ENCODE data around the gene CERS6. TPM values are rescaled to one million over a fixed set of nuclear protein-coding genes. Genes with fewer than 3 reads are reported as not detected.

The CERS6 gene
- total and polyA plus RNA-seq, 3 experiments from 2014 or later, result 3.6 to 7.8 (median 7.7) TPM

- H3K9me3 Mint-ChIP-seq, result no peaks in the 10 kb centered on the region
- H3K4me3 Mint-ChIP-seq, result no peak overlapping the region
- ChIA-PET POLR2A (no interaction called here), CTCF (interaction anchor here (1.2 kb wide), 1 partner anchor 13 kb away, joined by 3 read pairs; no protein-coding TSS in a partner anchor)
- H3K27me3 ChIP-seq (ENCODE audit: insufficient read depth, low read length, poor library complexity, severe bottlenecking), result no peaks in the 10 kb centered on the region
- H3K36me3 Mint-ChIP-seq, result peaks cover 0 to 31% (median 1%) of the 10 kb centered on the region in 3 donors
- H3K27ac Mint-ChIP-seq, result no peak overlapping the region
- H3K4me1 ChIP-seq (ENCODE audit: insufficient read depth, low read length), result peaks cover 21% of the 10 kb centered on the region
- no peak overlapping the region for H3K27ac ChIP-seq (ENCODE audit: low read depth, low read length)
- no peaks in the 10 kb centered on the region for H3K27me3 Mint-ChIP-seq
- DNase-seq, result no peak
- no peaks in the 10 kb centered on the region for H3K9me3 ChIP-seq (ENCODE audit: low read length)
- peaks cover 17 to 24% (median 20%) of the 10 kb centered on the region in 3 donors for H3K4me1 Mint-ChIP-seq
- no peak overlapping the region for H3K4me3 ChIP-seq (ENCODE audit: low read length)
- H3K36me3 ChIP-seq (ENCODE audit: insufficient read depth, low read length), result no peaks in the 10 kb centered on the region
Measured at GRCh38 chr2:168744844-168745243, 288.8 kb downstream of the CERS6 start.

GRCh38 chr2:168748461-168748860 is 292.4 kb downstream of the CERS6 start:
- H3K36me3 Mint-ChIP-seq, result peaks cover 0 to 28% (median 1%) of the 10 kb centered on the region in 3 donors
- DNase-seq, result no peak
- Histone ChIP-seq H3K4me1 (ENCODE audit: insufficient read depth, low read length) (peaks cover 56% of the 10 kb centered on the region), H3K27ac (ENCODE audit: low read depth, low read length) (no peak overlapping the region), H3K36me3 (ENCODE audit: insufficient read depth, low read length) (no peaks in the 10 kb centered on the region), H3K9me3 (ENCODE audit: low read length) (no peaks in the 10 kb centered on the region), H3K27me3 (ENCODE audit: insufficient read depth, low read length, poor library complexity, severe bottlenecking) (no peaks in the 10 kb centered on the region), H3K4me3 (ENCODE audit: low read length) (no peak overlapping the region)
- peak overlapping the region in 4 of 8 donors; percentile 39 to 52 (median 49) for H3K27ac Mint-ChIP-seq
- no peaks in the 10 kb centered on the region for H3K9me3 Mint-ChIP-seq
- H3K4me3 Mint-ChIP-seq, result peak overlapping the region in 1 of 7 donors; percentile 28
- H3K4me1 Mint-ChIP-seq, result peaks cover 50 to 60% (median 56%) of the 10 kb centered on the region in 3 donors
- H3K27me3 Mint-ChIP-seq, result no peaks in the 10 kb centered on the region
- ChIA-PET POLR2A (no interaction called here), CTCF (interaction anchor here (1.1 to 1.5 kb wide), 3 partner anchors 9 to 43 kb away, joined by 3 to 4 read pairs (median 3); no protein-coding TSS in a partner anchor)

- no peaks in the 10 kb centered on the region for H3K9me3 ChIP-seq (ENCODE audit: low read length)
- ChIA-PET POLR2A (interaction anchor here (0.5 kb wide), 1 partner anchor 10 kb away, joined by 3 read pairs; no protein-coding TSS in a partner anchor), CTCF (interaction anchor here (1.1 to 1.5 kb wide), 2 partner anchors 8 to 12 kb away, joined by 3 to 4 read pairs; no protein-coding TSS in a partner anchor)
- Mint-ChIP-seq H3K4me1 (peaks cover 58 to 68% (median 64%) of the 10 kb centered on the region in 3 donors), H3K9me3 (no peaks in the 10 kb centered on the region), H3K27ac (peak overlapping the region in 3 of 8 donors; percentile 9 to 63 (median 61)), H3K36me3 (peaks cover 0 to 32% (median 1%) of the 10 kb centered on the region in 3 donors), H3K4me3 (peak overlapping the region in 2 of 7 donors; percentile 3 to 56), H3K27me3 (no peaks in the 10 kb centered on the region)
- H3K27me3 ChIP-seq (ENCODE audit: insufficient read depth, low read length, poor library complexity, severe bottlenecking), result no peaks in the 10 kb centered on the region
- H3K4me3 ChIP-seq (ENCODE audit: low read length), result no peak overlapping the region
- H3K36me3 ChIP-seq (ENCODE audit: insufficient read depth, low read length), result no peaks in the 10 kb centered on the region
- peaks cover 65% of the 10 kb centered on the region for H3K4me1 ChIP-seq (ENCODE audit: insufficient read depth, low read length)
- H3K27ac ChIP-seq (ENCODE audit: low read depth, low read length), result no peak overlapping the region
- DNase-seq, result no peak
Measured at GRCh38 chr2:168749297-168749696, 293.2 kb downstream of the CERS6 start.

GRCh38 chr2:168751104-168751740 is 295.1 kb downstream of the CERS6 start:
- peaks cover 75 to 88% (median 81%) of the 10 kb centered on the region in 3 donors for H3K4me1 Mint-ChIP-seq
- Histone ChIP-seq H3K27me3 (ENCODE audit: insufficient read depth, low read length, poor library complexity, severe bottlenecking) (no peaks in the 10 kb centered on the region), H3K4me3 (ENCODE audit: low read length) (peak overlapping the region; percentile 3), H3K27ac (ENCODE audit: low read depth, low read length) (no peak overlapping the region), H3K9me3 (ENCODE audit: low read length) (no peaks in the 10 kb centered on the region), H3K36me3 (ENCODE audit: insufficient read depth, low read length) (no peaks in the 10 kb centered on the region), H3K4me1 (ENCODE audit: insufficient read depth, low read length) (peaks cover 84% of the 10 kb centered on the region)
- peak overlapping the region in 6 of 7 donors; percentile 30 to 73 (median 60) for H3K4me3 Mint-ChIP-seq
- H3K36me3 Mint-ChIP-seq, result peaks cover 0 to 22% (median 0%) of the 10 kb centered on the region in 3 donors
- CTCF ChIA-PET, result interaction anchor here (1.1 to 1.9 kb wide), 3 partner anchors 10 to 404 kb away, joined by 3 to 7 read pairs (median 4); no protein-coding TSS in a partner anchor
- DNase-seq, result peak in 4 of 5 donors; percentile 16 to 68 (median 58)
- H3K27ac Mint-ChIP-seq, result peak overlapping the region; percentile 24 to 96 (median 88)
- no peaks in the 10 kb centered on the region for H3K9me3 Mint-ChIP-seq
- POLR2A ChIA-PET, result interaction anchor here (0.6 kb wide), 1 partner anchor 800 kb away, joined by 3 read pairs; no protein-coding TSS in a partner anchor
- H3K27me3 Mint-ChIP-seq, result no peaks in the 10 kb centered on the region

- ChIA-PET CTCF (interaction anchor here (1.9 kb wide), 1 partner anchor 406 kb away, joined by 7 read pairs; no protein-coding TSS in a partner anchor), POLR2A (no interaction called here)
- no peak overlapping the region for H3K27ac ChIP-seq (ENCODE audit: low read depth, low read length)
- no peaks in the 10 kb centered on the region for H3K9me3 Mint-ChIP-seq
- H3K4me3 Mint-ChIP-seq, result peak overlapping the region in 3 of 7 donors; percentile 60 to 73 (median 61)
- H3K36me3 Mint-ChIP-seq, result peaks cover 0 to 20% (median 0%) of the 10 kb centered on the region in 3 donors
- DNase-seq, result no peak
- H3K4me3 ChIP-seq (ENCODE audit: low read length), result no peak overlapping the region
- H3K27me3 ChIP-seq (ENCODE audit: insufficient read depth, low read length, poor library complexity, severe bottlenecking), result no peaks in the 10 kb centered on the region
- no peaks in the 10 kb centered on the region for H3K9me3 ChIP-seq (ENCODE audit: low read length)
- peaks cover 86 to 99% (median 93%) of the 10 kb centered on the region in 3 donors for H3K4me1 Mint-ChIP-seq
- no peaks in the 10 kb centered on the region for H3K27me3 Mint-ChIP-seq
- peaks cover 95% of the 10 kb centered on the region for H3K4me1 ChIP-seq (ENCODE audit: insufficient read depth, low read length)
- peak overlapping the region in 7 of 8 donors; percentile 33 to 97 (median 87) for H3K27ac Mint-ChIP-seq
- no peaks in the 10 kb centered on the region for H3K36me3 ChIP-seq (ENCODE audit: insufficient read depth, low read length)
Measured at GRCh38 chr2:168752361-168752760, 296.3 kb downstream of the CERS6 start.

- Histone ChIP-seq H3K4me3 (ENCODE audit: low read length) (no peak overlapping the region), H3K27ac (ENCODE audit: low read depth, low read length) (no peak overlapping the region), H3K4me1 (ENCODE audit: insufficient read depth, low read length) (peaks cover 98% of the 10 kb centered on the region), H3K27me3 (ENCODE audit: insufficient read depth, low read length, poor library complexity, severe bottlenecking) (no peaks in the 10 kb centered on the region), H3K36me3 (ENCODE audit: insufficient read depth, low read length) (no peaks in the 10 kb centered on the region), H3K9me3 (ENCODE audit: low read length) (no peaks in the 10 kb centered on the region)
- H3K27ac Mint-ChIP-seq, result peak overlapping the region in 5 of 8 donors; percentile 21 to 92 (median 58)
- H3K4me1 Mint-ChIP-seq, result peaks cover 94 to 100% (median 97%) of the 10 kb centered on the region in 3 donors
- CTCF ChIA-PET, result interaction anchor here (0.9 kb wide), 1 partner anchor 407 kb away, joined by 5 read pairs; no protein-coding TSS in a partner anchor
- POLR2A ChIA-PET, result no interaction called here
- no peak for DNase-seq
- H3K36me3 Mint-ChIP-seq, result peaks cover 0 to 8% (median 0%) of the 10 kb centered on the region in 3 donors
- no peaks in the 10 kb centered on the region for H3K27me3 Mint-ChIP-seq
- H3K4me3 Mint-ChIP-seq, result no peak overlapping the region
- no peaks in the 10 kb centered on the region for H3K9me3 Mint-ChIP-seq
Measured at GRCh38 chr2:168753765-168754329, 297.8 kb downstream of the CERS6 start.

GRCh38 chr2:168757223-168757622 is 301.2 kb downstream of the CERS6 start:
- H3K27me3 ChIP-seq (ENCODE audit: insufficient read depth, low read length, poor library complexity, severe bottlenecking), result no peaks in the 10 kb centered on the region
- no peak for DNase-seq
- H3K4me1 ChIP-seq (ENCODE audit: insufficient read depth, low read length), result peaks cover 65% of the 10 kb centered on the region
- H3K4me1 Mint-ChIP-seq, result peaks cover 65 to 70% (median 68%) of the 10 kb centered on the region in 3 donors
- H3K4me3 Mint-ChIP-seq, result peak overlapping the region in 6 of 7 donors; percentile 22 to 76 (median 40)
- ChIA-PET CTCF (interaction anchor here (0.7 to 1.3 kb wide), 4 partner anchors 8 to 410 kb away, joined by 3 to 8 read pairs (median 4); no protein-coding TSS in a partner anchor), POLR2A (no interaction called here)
- H3K9me3 Mint-ChIP-seq, result no peaks in the 10 kb centered on the region
- H3K36me3 Mint-ChIP-seq, result peaks cover 0 to 4% (median 0%) of the 10 kb centered on the region in 3 donors
- H3K27ac Mint-ChIP-seq, result peak overlapping the region; percentile 1 to 93 (median 60)
- no peak overlapping the region for H3K27ac ChIP-seq (ENCODE audit: low read depth, low read length)
- no peaks in the 10 kb centered on the region for H3K27me3 Mint-ChIP-seq
- H3K4me3 ChIP-seq (ENCODE audit: low read length), result no peak overlapping the region
- no peaks in the 10 kb centered on the region for H3K36me3 ChIP-seq (ENCODE audit: insufficient read depth, low read length)
- H3K9me3 ChIP-seq (ENCODE audit: low read length), result no peaks in the 10 kb centered on the region
